Measurements from ENCODE around the gene SNAI3. TPM values are rescaled to one million over a fixed set of nuclear protein-coding genes. Genes with fewer than 3 reads are reported as not detected.

The SNAI3 gene
- total and polyA plus RNA-seq, 2 experiments from 2014 or later, result 10.3 to 19.4 TPM

GRCh38 chr16:88697831-88698615, 11.7 kb upstream of the SNAI3 start:
- peak; percentile 64 for DNase-seq (ENCODE audit: low spot score)
- no peaks in the 10 kb centered on the region for H3K9me3 Mint-ChIP-seq
- H4K20me1 ChIP-seq (replicated peaks; ENCODE audit: insufficient read depth), result no peaks in the 10 kb centered on the region
- H3K36me3 Mint-ChIP-seq (ENCODE audit: low read depth), result no peaks in the 10 kb centered on the region; the same call in 2 of the 3 replicates
- no peaks in the 10 kb centered on the region for H3K36me3 ChIP-seq (ENCODE audit: insufficient read depth)
- no peaks in the 10 kb centered on the region for H3K27me3 Mint-ChIP-seq (ENCODE audit: insufficient read depth, low read depth, poor library complexity)
- no peak overlapping the region for H3K27ac Mint-ChIP-seq
- no peaks in the 10 kb centered on the region for H3K79me2 ChIP-seq (replicated peaks; ENCODE audit: insufficient read depth)
- H3K9me2 ChIP-seq (ENCODE audit: insufficient read depth), result no peaks in the 10 kb centered on the region
- TF ChIP-seq CTCF (conservative IDR thresholded peaks at IDR 0.05; ENCODE audit: low read depth in 2 of 2) (peak; percentile 52 to 77), POLR2AphosphoS5 (IDR thresholded peaks at IDR 0.05; ENCODE audit: low read depth) (no peak)
- H3F3A ChIP-seq (replicated peaks; ENCODE audit: low read depth), result no peaks in the 10 kb centered on the region
- H3K27me3 ChIP-seq (ENCODE audit: insufficient read depth), result no peaks in the 10 kb centered on the region
- H2AFZ ChIP-seq, result no peak overlapping the region
- H3K4me2 ChIP-seq, result no peak overlapping the region
- no peaks in the 10 kb centered on the region for H3K4me1 Mint-ChIP-seq
- peak; percentile 77 for ATAC-seq
- H3K4me1 ChIP-seq (ENCODE audit: insufficient read depth), result no peaks in the 10 kb centered on the region
- H3K4me3 ChIP-seq, result no peak overlapping the region
- H3K4me3 Mint-ChIP-seq, result no peak overlapping the region
- H3K27ac ChIP-seq (ENCODE audit: low read depth), result no peak overlapping the region

- Mint-ChIP-seq H3K27me3 (ENCODE audit: insufficient read depth, low read depth, poor library complexity) (no peaks in the 10 kb centered on the region), H3K4me1 (no peaks in the 10 kb centered on the region), H3K36me3 (ENCODE audit: low read depth) (no peaks in the 10 kb centered on the region), H3K27ac (no peak overlapping the region), H3K9me3 (no peaks in the 10 kb centered on the region), H3K4me3 (no peak overlapping the region)
- Histone ChIP-seq H3K27me3 (ENCODE audit: insufficient read depth) (no peaks in the 10 kb centered on the region), H3K9me2 (ENCODE audit: insufficient read depth) (no peaks in the 10 kb centered on the region), H2AFZ (no peak overlapping the region), H3K4me2 (no peak overlapping the region), H3K4me3 (no peak overlapping the region), H3K79me2 (replicated peaks; ENCODE audit: insufficient read depth) (no peaks in the 10 kb centered on the region), H3K27ac (ENCODE audit: low read depth) (no peak overlapping the region), H3K4me1 (ENCODE audit: insufficient read depth) (no peaks in the 10 kb centered on the region), H4K20me1 (replicated peaks; ENCODE audit: insufficient read depth) (no peaks in the 10 kb centered on the region), H3F3A (replicated peaks; ENCODE audit: low read depth) (no peaks in the 10 kb centered on the region), H3K36me3 (ENCODE audit: insufficient read depth) (no peaks in the 10 kb centered on the region)
- DNase-seq (ENCODE audit: low spot score), result no peak
- ATAC-seq, result no peak
- TF ChIP-seq CTCF (conservative IDR thresholded peaks at IDR 0.05; ENCODE audit: low read depth in 2 of 2) (no peak), POLR2AphosphoS5 (IDR thresholded peaks at IDR 0.05; ENCODE audit: low read depth) (no peak), ZNF114 (CRISPR knock-in tag; IDR thresholded peaks at IDR 0.05) (no peak), EZH2 (IDR thresholded peaks at IDR 0.05; ENCODE audit: low read depth, unreplicated experiment) (no peak), ZNF331 (CRISPR knock-in tag; IDR thresholded peaks at IDR 0.05; ENCODE audit: low read depth) (no peak), STAT1 (IDR thresholded peaks at IDR 0.05; ENCODE audit: unreplicated experiment) (no peak), NANOG (IDR thresholded peaks at IDR 0.05; ENCODE audit: borderline replicate concordance) (no peak), ETS1 (IDR thresholded peaks at IDR 0.05) (no peak)
Measured at GRCh38 chr16:88697116-88697830, 11.0 kb upstream of the SNAI3 start.

Measured in GM23338 (cell line).